Hematopoietic multipotent progenitor cell treated with erythropoietin and hydrocortisone succinate and interleukin-3 and kit ligand, for 8 days (in vitro differentiated cells): ENCODE results near the gene ARHGEF28.

ENCODE experiments used
- DNase-seq: peaks from one replicate; pipeline ENCODE4 v3.0.0-alpha.2; 2015

Gene ARHGEF28

GRCh38 chr5:73907164-73907563 lies 281.2 kb downstream of the ARHGEF28 start:
- no peak for DNase-seq

DNA sequence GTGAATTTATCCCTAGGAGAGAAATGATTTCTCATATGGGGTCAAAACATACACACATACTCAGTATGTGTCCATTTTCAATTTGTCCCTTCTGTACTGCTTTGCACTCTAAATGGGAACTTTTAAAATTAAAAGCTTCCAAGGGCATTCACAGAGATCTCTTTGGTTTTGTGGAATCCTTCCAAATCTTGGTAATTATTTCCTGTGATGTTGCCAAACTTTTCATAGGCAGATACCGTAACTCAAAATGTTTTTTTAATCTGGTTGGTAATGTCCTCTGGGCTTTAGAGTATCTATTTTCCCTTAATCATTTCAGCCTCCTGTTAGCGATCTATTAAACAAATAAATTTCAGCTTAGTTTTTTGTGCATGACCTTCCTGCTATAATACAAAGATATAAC lies 282.4 kb downstream of the ARHGEF28 start:
- DNase-seq: no peak

DNA sequence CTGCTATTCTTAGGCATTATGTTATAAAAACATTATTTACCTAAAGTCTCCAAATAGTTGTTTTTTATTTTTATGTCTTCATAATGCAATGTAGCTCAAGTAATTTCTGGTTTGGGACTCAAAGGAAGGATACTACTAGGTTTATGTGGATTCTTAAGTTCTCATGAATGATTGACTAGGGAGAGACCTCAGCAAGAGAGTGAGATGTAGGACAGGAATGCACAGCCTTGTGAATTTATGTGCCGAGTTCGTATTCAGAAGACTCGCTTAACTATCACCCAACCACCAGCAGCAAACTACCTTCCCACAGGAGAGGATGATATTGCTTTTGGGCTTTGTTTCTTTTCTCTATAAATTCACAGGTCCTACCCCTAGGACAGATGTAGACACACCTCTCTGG lies 282.9 kb downstream of the ARHGEF28 start:
- no peak for DNase-seq

GRCh38 chr5:73909474-73909873 lies 283.5 kb downstream of the ARHGEF28 start:
- DNase-seq: no peak

GRCh38 chr5:73911761-73912393 lies 285.9 kb downstream of the ARHGEF28 start:
- DNase-seq: no peak

GRCh38 chr5:73912821-73913271 lies 286.9 kb downstream of the ARHGEF28 start:
- no peak for DNase-seq

DNA sequence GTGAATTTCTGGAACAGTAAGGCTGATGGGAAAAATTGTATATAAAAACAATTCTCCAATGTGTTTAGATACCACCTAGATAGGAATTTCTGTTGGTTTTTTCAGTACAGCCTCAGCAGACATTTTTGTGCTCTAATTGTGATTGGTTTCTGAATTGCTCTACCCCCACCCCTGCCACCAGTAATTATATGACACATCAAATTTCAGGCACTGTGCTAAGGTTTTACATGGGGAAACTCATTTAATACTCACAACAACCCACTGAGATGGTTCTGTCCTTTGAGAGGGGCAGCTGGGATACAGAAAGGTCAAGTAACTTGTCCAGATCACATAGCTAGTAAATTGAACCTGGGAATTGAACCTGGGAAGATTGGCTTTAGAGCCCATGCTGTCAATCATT lies 288.0 kb downstream of the ARHGEF28 start:
- DNase-seq: no peak

DNA sequence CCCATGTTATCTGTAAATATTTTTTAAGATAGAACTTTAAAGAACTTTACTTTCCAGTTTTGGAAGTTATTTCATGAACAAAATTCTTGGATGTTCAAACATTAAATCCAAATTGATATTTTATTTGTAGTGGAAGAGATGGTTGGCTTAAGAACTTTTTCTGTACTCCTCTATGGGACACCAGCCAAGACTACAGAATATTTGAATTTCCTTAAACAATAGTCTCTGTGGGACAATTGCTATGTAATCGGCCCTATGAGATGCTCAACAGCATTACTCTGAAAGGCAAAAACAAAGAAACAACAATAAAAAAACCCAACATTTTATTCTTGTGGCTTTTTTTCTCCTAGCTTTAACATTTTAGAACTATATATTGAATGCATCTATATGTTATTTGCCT lies 289.3 kb downstream of the ARHGEF28 start:
- no peak for DNase-seq

- no peak for DNase-seq
Measured at GRCh38 chr5:73917433-73917832, 291.4 kb downstream of the ARHGEF28 start.

DNA sequence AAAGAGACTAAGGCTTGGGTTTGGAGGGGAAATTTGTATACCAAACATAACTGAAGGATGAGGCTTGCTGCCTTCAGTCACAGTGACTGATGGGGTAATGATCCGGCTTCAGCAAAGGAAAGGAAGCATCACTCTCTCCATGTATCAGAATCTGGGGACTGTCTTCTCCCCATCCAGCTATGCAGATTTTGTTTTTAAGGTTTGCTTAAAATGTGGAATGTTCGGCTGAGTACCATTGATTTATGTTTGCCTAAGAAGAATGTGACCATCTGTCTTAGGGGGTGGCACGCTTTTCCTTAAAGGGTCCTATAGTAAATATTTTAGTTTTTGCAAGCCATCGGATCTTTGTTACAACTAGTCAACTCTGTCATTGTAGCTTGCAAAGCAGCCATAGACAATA lies 291.9 kb downstream of the ARHGEF28 start:
- no peak for DNase-seq

DNA sequence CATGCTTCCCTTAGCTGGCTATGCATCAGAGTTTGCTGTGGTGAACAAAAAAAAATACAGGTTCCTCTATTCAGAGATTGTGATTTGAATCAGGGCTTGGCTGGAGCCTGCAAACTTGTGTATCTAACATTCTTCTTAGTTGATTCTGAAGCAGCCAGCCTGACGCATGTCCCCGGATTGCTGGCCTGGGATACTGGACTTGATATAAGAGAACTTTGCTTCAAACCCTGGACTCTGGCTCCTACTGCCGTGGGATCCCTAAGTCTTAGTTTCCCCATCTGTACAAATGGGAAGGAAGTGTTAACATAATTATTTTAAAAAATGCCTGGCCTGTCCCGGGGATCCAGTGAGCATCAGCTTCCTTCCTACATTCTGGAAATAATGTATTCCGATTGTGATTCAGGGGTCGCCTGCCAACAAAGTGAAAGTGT lies 292.8 kb downstream of the ARHGEF28 start:
- no peak for DNase-seq

GRCh38 chr5:73921741-73922140 lies 295.7 kb downstream of the ARHGEF28 start:
- no peak for DNase-seq

- no peak for DNase-seq
Measured at GRCh38 chr5:73922224-73922623, 296.2 kb downstream of the ARHGEF28 start.

DNA sequence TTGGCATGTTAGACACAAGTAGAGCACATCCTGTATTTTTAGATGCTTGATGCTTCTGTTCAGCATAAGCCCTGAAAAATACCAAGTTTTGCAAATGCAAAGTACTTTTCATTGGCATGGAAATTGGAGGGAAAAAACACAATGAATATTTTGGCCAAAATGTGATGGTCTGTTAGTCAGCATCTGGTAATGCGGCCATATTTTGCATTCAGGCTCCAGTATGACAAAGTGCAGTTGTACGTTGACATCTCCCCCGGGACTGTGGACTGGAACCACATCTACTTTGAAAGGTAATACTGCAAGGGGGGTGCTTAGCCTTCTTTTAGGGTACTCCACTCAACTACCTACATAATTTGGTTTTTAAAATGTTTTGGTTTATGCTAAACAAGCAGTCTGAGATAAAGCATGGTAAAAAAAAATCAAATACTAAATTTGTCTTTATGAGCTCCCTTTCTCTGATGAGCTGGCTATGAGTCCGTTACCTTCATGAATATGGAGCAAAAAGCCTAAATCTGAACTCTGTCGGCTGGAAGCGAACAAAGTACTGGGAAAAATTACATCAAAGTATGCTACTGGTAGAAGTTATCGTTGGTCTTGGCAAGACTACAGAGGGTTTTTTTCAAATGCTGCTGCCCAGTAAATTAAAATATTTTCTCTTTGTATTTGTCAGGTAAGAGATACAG lies 297.0 kb downstream of the ARHGEF28 start:
- DNase-seq: no peak

- DNase-seq: no peak
Measured at GRCh38 chr5:73928476-73929070, 302.6 kb downstream of the ARHGEF28 start.

- no peak for DNase-seq
Measured at GRCh38 chr5:73935719-73936118, 309.7 kb downstream of the ARHGEF28 start.

DNA sequence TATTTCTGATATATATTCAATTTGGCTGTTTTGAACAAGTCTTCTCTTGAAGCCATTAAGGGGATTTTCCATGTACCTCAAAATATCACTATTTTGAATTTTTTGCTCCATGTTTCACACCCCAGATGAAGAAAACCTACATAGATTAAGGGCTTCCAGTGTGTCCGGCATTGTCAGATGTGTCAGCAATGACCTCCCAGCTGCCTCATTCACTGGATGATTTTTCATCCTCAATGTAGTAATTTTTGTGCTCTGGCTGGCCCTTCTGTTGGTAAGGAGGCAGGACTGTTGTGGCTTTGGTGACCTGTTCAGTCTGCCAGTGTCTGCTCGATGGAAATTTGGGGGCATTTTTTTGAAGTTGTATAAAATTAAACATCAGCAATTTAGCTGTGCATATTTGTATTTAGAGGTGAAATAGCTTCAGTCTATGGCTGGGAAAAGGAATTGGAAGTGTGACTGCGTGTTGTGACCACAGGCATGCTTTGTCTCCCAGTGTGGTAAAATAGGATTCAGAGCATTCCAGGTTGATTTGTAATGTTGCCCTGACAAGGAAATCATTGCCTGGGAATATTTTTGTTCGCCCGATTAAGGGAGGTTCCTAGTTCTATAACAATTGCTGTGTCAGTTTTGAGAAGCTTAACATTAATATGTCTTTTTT lies 312.4 kb downstream of the ARHGEF28 start:
- no peak for DNase-seq

- no peak for DNase-seq
Measured at GRCh38 chr5:73938938-73939320, 312.9 kb downstream of the ARHGEF28 start.

DNA sequence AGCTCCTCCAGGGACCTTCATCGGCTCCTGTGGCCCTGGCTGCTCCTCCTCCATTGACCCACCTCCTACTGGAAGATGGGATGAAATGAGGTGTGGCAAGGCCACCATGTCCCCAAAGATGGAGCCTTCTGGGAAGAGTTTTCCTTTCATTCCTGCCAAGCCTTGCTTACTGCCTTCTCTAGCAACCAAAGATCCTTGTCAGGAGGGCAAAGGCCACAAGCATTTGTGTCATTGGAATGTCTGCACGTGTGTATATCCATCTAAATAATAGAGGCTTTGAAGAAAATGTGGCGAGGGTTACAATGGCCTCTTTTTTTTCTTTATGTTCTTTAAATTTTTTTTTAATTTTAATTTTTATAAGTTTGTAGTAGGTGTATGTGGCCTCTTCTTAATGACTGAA lies 313.6 kb downstream of the ARHGEF28 start:
- no peak for DNase-seq

- no peak for DNase-seq
Measured at GRCh38 chr5:73940026-73940425, 314.0 kb downstream of the ARHGEF28 start.

- DNase-seq: no peak
Measured at GRCh38 chr5:73940801-73941200, 314.8 kb downstream of the ARHGEF28 start.

GRCh38 chr5:73942783-73943182 lies 316.8 kb downstream of the ARHGEF28 start:
- DNase-seq: no peak

- DNase-seq: no peak
Measured at GRCh38 chr5:73943397-73943796, 317.4 kb downstream of the ARHGEF28 start.

DNA sequence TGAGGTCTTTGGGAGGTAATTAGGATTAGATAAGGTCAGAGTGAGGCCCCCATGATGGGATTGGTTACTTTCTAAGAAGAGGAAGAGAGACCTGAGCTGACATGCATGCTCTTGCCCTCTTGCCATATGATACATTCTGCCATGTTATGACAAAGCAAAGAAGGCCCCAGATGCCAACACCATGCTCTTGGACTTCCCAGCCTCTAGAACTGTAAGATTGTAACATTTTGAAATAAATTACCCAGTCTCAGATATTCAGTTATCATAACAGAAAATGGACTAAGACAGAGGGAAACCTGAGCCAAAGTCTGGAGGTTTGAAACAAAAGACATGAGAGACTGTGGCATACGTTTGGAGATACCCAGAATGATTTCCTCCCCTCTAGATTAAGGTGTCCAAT lies 318.6 kb downstream of the ARHGEF28 start:
- no peak for DNase-seq
